GM18520 (cell line): Measurements from ENCODE around the gene RFNG.

ENCODE experiments used
- ATAC-seq: cut with Tn5 transposase; IDR thresholded peaks from one replicate; pipeline ENCODE4 v1.9.1; 2021; ENCODE audit not compliant: unreplicated experiment

RFNG gene

GRCh38 chr17:82078433-82078832 lies 26.8 kb upstream of the RFNG start:
- ATAC-seq: no peak

- no peak for ATAC-seq
Observed at GRCh38 chr17:82077617-82078358, 26.2 kb upstream of the RFNG start.

- no peak for ATAC-seq
Observed at GRCh38 chr17:82076785-82077591, 25.4 kb upstream of the RFNG start.

GRCh38 chr17:82076018-82076784 lies 24.6 kb upstream of the RFNG start:
- ATAC-seq: no peak

GRCh38 chr17:82073446-82073845 lies 21.8 kb upstream of the RFNG start:
- no peak for ATAC-seq

- ATAC-seq: no peak
Observed at GRCh38 chr17:82072827-82073226, 21.2 kb upstream of the RFNG start.

- ATAC-seq: no peak
Observed at GRCh38 chr17:82070611-82071010, 19.0 kb upstream of the RFNG start.

- no peak for ATAC-seq
Observed at GRCh38 chr17:82065638-82066303, 14.2 kb upstream of the RFNG start, which contains the start of gene DUS1L. Gene DUS1L, minus strand, starts transcription at chr17:82065804. Its CDS starts 745 bp downstream, at chr17:82065059.

GRCh38 chr17:82065193-82065637 lies 13.6 kb upstream of the RFNG start:
- ATAC-seq: no peak

GRCh38 chr17:82064433-82065192 lies 13.0 kb upstream of the RFNG start:
- ATAC-seq: no peak

GRCh38 chr17:82063424-82064415 lies 12.1 kb upstream of the RFNG start:
- no peak for ATAC-seq

- no peak for ATAC-seq
Observed at GRCh38 chr17:82062984-82063368, 11.4 kb upstream of the RFNG start.

GRCh38 chr17:82062076-82062983 lies 10.7 kb upstream of the RFNG start:
- no peak for ATAC-seq

GRCh38 chr17:82061047-82061925 lies 9.7 kb upstream of the RFNG start:
- ATAC-seq: no peak

GRCh38 chr17:82060614-82061013 lies 9.0 kb upstream of the RFNG start:
- no peak for ATAC-seq

GRCh38 chr17:82060001-82060380 lies 8.4 kb upstream of the RFNG start:
- no peak for ATAC-seq
